A673 (cell line): ENCODE results near the gene NCBP3.

ENCODE experiments used
- CTCF ChIP-seq: fragments of 300-800, 200-600 bp; sonication (generic); conservative IDR thresholded peaks from 2 replicates; pipeline ENCODE4 v1.5.1; 2017; ENCODE audit warnings: low read depth, mild to moderate bottlenecking, antibody characterized with exemption, low read length, moderate library complexity, mixed read lengths
- EZH2 ChIP-seq: fragments of 200-600 bp; sonication (generic); IDR thresholded peaks from 2 replicates; pipeline ENCODE4 v1.6.1; 2017; ENCODE audit warnings: borderline replicate concordance, low read depth, mild to moderate bottlenecking, mixed read lengths, antibody characterized with exemption, low read length; ENCODE audit not compliant: poor library complexity, severe bottlenecking

- no peak for TF ChIP-seq CTCF
- no peak for TF ChIP-seq EZH2
Observed at GRCh38 chr17:3847165-3847670, 1.2 kb upstream of the NCBP3 start.
